Measurements from ENCODE around the gene PDZRN3.

Gene PDZRN3

GRCh38 chr3:73365756-73366397 lies 258.9 kb downstream of the PDZRN3 start:
- Histone ChIP-seq H3K4me3 (ENCODE audit: low read depth, low read length) (no peak overlapping the region), H3K4me1 (ENCODE audit: control insufficient read depth, insufficient read depth, low read length, unreplicated experiment) (no peaks in the 10 kb centered on the region), H2AFZ (ENCODE audit: low read length, unreplicated experiment) (no peak overlapping the region), H3K27ac (ENCODE audit: low read depth, low read length) (no peak overlapping the region), H3K79me2 (ENCODE audit: control insufficient read depth, insufficient read depth, low read length, unreplicated experiment) (no peaks in the 10 kb centered on the region), H3K27me3 (ENCODE audit: insufficient read depth, low read length) (peaks cover 3% of the 10 kb centered on the region; the same call in 1 of the 2 replicates), H3K36me3 (ENCODE audit: insufficient read depth, low read length) (no peaks in the 10 kb centered on the region)

- H3K36me3 ChIP-seq (ENCODE audit: insufficient read depth, low read length), result no peaks in the 10 kb centered on the region
- H3K4me3 ChIP-seq (ENCODE audit: low read depth, low read length), result no peak overlapping the region
- peaks cover 5% of the 10 kb centered on the region; the same call in 1 of the 2 replicates for H3K27me3 ChIP-seq (ENCODE audit: insufficient read depth, low read length)
- no peak overlapping the region for H3K27ac ChIP-seq (ENCODE audit: low read depth, low read length)
- H3K4me1 ChIP-seq (ENCODE audit: control insufficient read depth, insufficient read depth, low read length, unreplicated experiment), result no peaks in the 10 kb centered on the region
- no peaks in the 10 kb centered on the region for H3K79me2 ChIP-seq (ENCODE audit: control insufficient read depth, insufficient read depth, low read length, unreplicated experiment)
- H2AFZ ChIP-seq (ENCODE audit: low read length, unreplicated experiment), result no peak overlapping the region
These were observed 260.2 kb downstream of the PDZRN3 start for GRCh38 chr3:73364517-73364916.

GRCh38 chr3:73363093-73363492 lies 261.6 kb downstream of the PDZRN3 start:
- Histone ChIP-seq H3K36me3 (ENCODE audit: insufficient read depth, low read length) (no peaks in the 10 kb centered on the region), H3K4me1 (ENCODE audit: control insufficient read depth, insufficient read depth, low read length, unreplicated experiment) (no peaks in the 10 kb centered on the region), H3K79me2 (ENCODE audit: control insufficient read depth, insufficient read depth, low read length, unreplicated experiment) (no peaks in the 10 kb centered on the region), H2AFZ (ENCODE audit: low read length, unreplicated experiment) (no peak overlapping the region), H3K27me3 (ENCODE audit: insufficient read depth, low read length) (peaks cover 5% of the 10 kb centered on the region; the same call in 1 of the 2 replicates), H3K27ac (ENCODE audit: low read depth, low read length) (no peak overlapping the region), H3K4me3 (ENCODE audit: low read depth, low read length) (no peak overlapping the region)

- Histone ChIP-seq H2AFZ (ENCODE audit: low read length, unreplicated experiment) (no peak overlapping the region), H3K79me2 (ENCODE audit: control insufficient read depth, insufficient read depth, low read length, unreplicated experiment) (no peaks in the 10 kb centered on the region), H3K27me3 (ENCODE audit: insufficient read depth, low read length) (peaks cover 5% of the 10 kb centered on the region; the same call in 1 of the 2 replicates), H3K4me1 (ENCODE audit: control insufficient read depth, insufficient read depth, low read length, unreplicated experiment) (no peaks in the 10 kb centered on the region), H3K4me3 (ENCODE audit: low read depth, low read length) (no peak overlapping the region), H3K36me3 (ENCODE audit: insufficient read depth, low read length) (no peaks in the 10 kb centered on the region), H3K27ac (ENCODE audit: low read depth, low read length) (no peak overlapping the region)
These were observed 263.1 kb downstream of the PDZRN3 start for GRCh38 chr3:73361591-73361990.

GRCh38 chr3:73353649-73354217 lies 271.0 kb downstream of the PDZRN3 start:
- Histone ChIP-seq H3K36me3 (ENCODE audit: insufficient read depth, low read length) (no peaks in the 10 kb centered on the region), H3K4me3 (ENCODE audit: low read depth, low read length) (no peak overlapping the region), H3K27ac (ENCODE audit: low read depth, low read length) (no peak overlapping the region), H3K79me2 (ENCODE audit: control insufficient read depth, insufficient read depth, low read length, unreplicated experiment) (no peaks in the 10 kb centered on the region), H2AFZ (ENCODE audit: low read length, unreplicated experiment) (no peak overlapping the region), H3K4me1 (ENCODE audit: control insufficient read depth, insufficient read depth, low read length, unreplicated experiment) (no peaks in the 10 kb centered on the region), H3K27me3 (ENCODE audit: insufficient read depth, low read length) (peaks cover 22% of the 10 kb centered on the region)

- H2AFZ ChIP-seq (ENCODE audit: low read length, unreplicated experiment), result no peak overlapping the region
These were observed 271.7 kb downstream of the PDZRN3 start for GRCh38 chr3:73352841-73353645.

GRCh38 chr3:73351423-73352071 lies 273.2 kb downstream of the PDZRN3 start:
- Histone ChIP-seq H2AFZ (ENCODE audit: low read length, unreplicated experiment) (no peak overlapping the region), H3K4me1 (ENCODE audit: control insufficient read depth, insufficient read depth, low read length, unreplicated experiment) (no peaks in the 10 kb centered on the region), H3K79me2 (ENCODE audit: control insufficient read depth, insufficient read depth, low read length, unreplicated experiment) (no peaks in the 10 kb centered on the region), H3K27ac (ENCODE audit: low read depth, low read length) (no peak overlapping the region), H3K4me3 (ENCODE audit: low read depth, low read length) (no peak overlapping the region), H3K27me3 (ENCODE audit: insufficient read depth, low read length) (peaks cover 30% of the 10 kb centered on the region), H3K36me3 (ENCODE audit: insufficient read depth, low read length) (no peaks in the 10 kb centered on the region)

More at GRCh38 chr3:73352841-73353645, 271.7 kb downstream of the PDZRN3 start:
- H3K27me3 ChIP-seq (ENCODE audit: insufficient read depth, low read length), result peaks cover 27% of the 10 kb centered on the region
- H3K79me2 ChIP-seq (ENCODE audit: control insufficient read depth, insufficient read depth, low read length, unreplicated experiment), result no peaks in the 10 kb centered on the region
- no peaks in the 10 kb centered on the region for H3K4me1 ChIP-seq (ENCODE audit: control insufficient read depth, insufficient read depth, low read length, unreplicated experiment)
- no peak overlapping the region for H3K4me3 ChIP-seq (ENCODE audit: low read depth, low read length)
- no peaks in the 10 kb centered on the region for H3K36me3 ChIP-seq (ENCODE audit: insufficient read depth, low read length)
- H3K27ac ChIP-seq (ENCODE audit: low read depth, low read length), result no peak overlapping the region

GRCh38 chr3:73350996-73351395 lies 273.7 kb downstream of the PDZRN3 start:
- no peak overlapping the region for H3K4me3 ChIP-seq (ENCODE audit: low read depth, low read length)
- H3K27ac ChIP-seq (ENCODE audit: low read depth, low read length), result no peak overlapping the region
- H3K27me3 ChIP-seq (ENCODE audit: insufficient read depth, low read length), result peaks cover 30% of the 10 kb centered on the region
- H2AFZ ChIP-seq (ENCODE audit: low read length, unreplicated experiment), result no peak overlapping the region
- no peaks in the 10 kb centered on the region for H3K4me1 ChIP-seq (ENCODE audit: control insufficient read depth, insufficient read depth, low read length, unreplicated experiment)
- H3K79me2 ChIP-seq (ENCODE audit: control insufficient read depth, insufficient read depth, low read length, unreplicated experiment), result no peaks in the 10 kb centered on the region
- no peaks in the 10 kb centered on the region for H3K36me3 ChIP-seq (ENCODE audit: insufficient read depth, low read length)

- no peak overlapping the region for H3K4me3 ChIP-seq (ENCODE audit: low read depth, low read length)
- H2AFZ ChIP-seq (ENCODE audit: low read length, unreplicated experiment), result no peak overlapping the region
- peaks cover 33% of the 10 kb centered on the region for H3K27me3 ChIP-seq (ENCODE audit: insufficient read depth, low read length)
- H3K4me1 ChIP-seq (ENCODE audit: control insufficient read depth, insufficient read depth, low read length, unreplicated experiment), result no peaks in the 10 kb centered on the region
- H3K36me3 ChIP-seq (ENCODE audit: insufficient read depth, low read length), result no peaks in the 10 kb centered on the region
- H3K27ac ChIP-seq (ENCODE audit: low read depth, low read length), result no peak overlapping the region
- no peaks in the 10 kb centered on the region for H3K79me2 ChIP-seq (ENCODE audit: control insufficient read depth, insufficient read depth, low read length, unreplicated experiment)
These were observed 275.1 kb downstream of the PDZRN3 start for GRCh38 chr3:73349657-73350056.

GRCh38 chr3:73342077-73342476 lies 282.7 kb downstream of the PDZRN3 start:
- Histone ChIP-seq H3K4me3 (ENCODE audit: low read depth, low read length) (no peak overlapping the region), H2AFZ (ENCODE audit: low read length, unreplicated experiment) (no peak overlapping the region), H3K27me3 (ENCODE audit: insufficient read depth, low read length) (peaks cover 6% of the 10 kb centered on the region), H3K27ac (ENCODE audit: low read depth, low read length) (no peak overlapping the region), H3K36me3 (ENCODE audit: insufficient read depth, low read length) (no peaks in the 10 kb centered on the region), H3K4me1 (ENCODE audit: control insufficient read depth, insufficient read depth, low read length, unreplicated experiment) (no peaks in the 10 kb centered on the region), H3K79me2 (ENCODE audit: control insufficient read depth, insufficient read depth, low read length, unreplicated experiment) (no peaks in the 10 kb centered on the region)
